WTC11 (cell line): Measurements from ENCODE around the gene NDUFB8. TPM values are rescaled to one million over a fixed set of nuclear protein-coding genes. Genes with fewer than 3 reads are reported as not detected.

Experiments used
- ATAC-seq: fragments of 200-7000 bp; cut with Tn5 transposase; 2 replicates; pipeline ENCODE4 v1.10.0; 2021; ENCODE audit warnings: mild to moderate bottlenecking, moderate library complexity
- CTCF ChIA-PET: fragments of 300-600 bp; sonication (Branson Sonifier 250); formaldehyde crosslinking; loops from one replicate; lab custom pipeline; 2021; ENCODE audit warnings: antibody characterized with exemption; lab: Charles Lee
- POLR2A ChIA-PET: fragments of 350-600 bp; sonication (Branson Sonifier 250); formaldehyde crosslinking; loops from one replicate; lab custom pipeline; 2021; ENCODE audit warnings: antibody characterized with exemption; lab: Charles Lee
- DNase-seq: peaks from one replicate; pipeline ENCODE4 v3.0.0; 2021; ENCODE audit warnings: low spot score
- H3K27ac Mint-ChIP-seq: 2 replicates; pipeline ENCODE4 v1.8.0; 2021; ENCODE audit warnings: mixed read lengths
- H3K27me3 Mint-ChIP-seq: 2 replicates; pipeline ENCODE4 v1.8.0; 2021; ENCODE audit warnings: low read depth, mild to moderate bottlenecking, moderate library complexity, mixed read lengths
- H3K36me3 Mint-ChIP-seq: 2 replicates; pipeline ENCODE4 v1.8.0; 2021; ENCODE audit warnings: mixed read lengths
- H3K4me1 Mint-ChIP-seq: 2 replicates; pipeline ENCODE4 v1.8.0; 2022; ENCODE audit warnings: mixed read lengths
- H3K4me3 Mint-ChIP-seq: 2 replicates; pipeline ENCODE4 v1.8.0; 2021; ENCODE audit warnings: mild to moderate bottlenecking, moderate library complexity, mixed read lengths
- H3K9me3 Mint-ChIP-seq: 2 replicates; pipeline ENCODE4 v1.8.0; 2021; ENCODE audit warnings: mixed read lengths
- CBFB ChIP-seq: sonication (generic); formaldehyde crosslinking; IDR thresholded peaks from 2 replicates; pipeline ENCODE4 v1.8.1; 2022; ENCODE audit warnings: mild to moderate bottlenecking, low read depth, missing genetic modification reagents
- CDX4 ChIP-seq: fragments of 250-450 bp; sonication (Bioruptor Pico); IDR thresholded peaks from 2 replicates; pipeline ENCODE4 v1.9.0; 2021; ENCODE audit warnings: moderate library complexity, mild to moderate bottlenecking, inconsistent platforms, borderline replicate concordance
- CREM ChIP-seq: sonication (generic); formaldehyde crosslinking; IDR thresholded peaks from 2 replicates; pipeline ENCODE4 v1.8.1; 2022; ENCODE audit warnings: mild to moderate bottlenecking, missing genetic modification reagents, moderate library complexity
- CTCF ChIP-seq: fragments of 200-600 bp; IDR thresholded peaks from 2 replicates; pipeline ENCODE4 v1.8.0; 2022; ENCODE audit warnings: antibody characterized with exemption
- ETV6 ChIP-seq: sonication (generic); formaldehyde crosslinking; IDR thresholded peaks from 2 replicates; pipeline ENCODE4 v1.8.1; 2022; ENCODE audit warnings: mild to moderate bottlenecking, missing genetic modification reagents
- FOXP1 ChIP-seq: sonication (generic); formaldehyde crosslinking; IDR thresholded peaks from 2 replicates; pipeline ENCODE4 v1.8.0; 2022; ENCODE audit warnings: missing genetic modification reagents, mild to moderate bottlenecking, moderate library complexity, borderline replicate concordance
- GRHL2 ChIP-seq: fragments of 250-450 bp; sonication (Bioruptor Pico); IDR thresholded peaks from 2 replicates; pipeline ENCODE4 v1.8.0; 2022; ENCODE audit warnings: mild to moderate bottlenecking, moderate library complexity; ENCODE audit not compliant: insufficient replicate concordance, severe bottlenecking
- IRF2 ChIP-seq: sonication (generic); formaldehyde crosslinking; IDR thresholded peaks from 2 replicates; pipeline ENCODE4 v1.8.0; 2022; ENCODE audit warnings: low read depth, missing genetic modification reagents, borderline replicate concordance
- OVOL2 ChIP-seq: fragments of 250-450 bp; sonication (Bioruptor Pico); IDR thresholded peaks from 2 replicates; pipeline ENCODE4 v1.9.0; 2021; ENCODE audit warnings: mild to moderate bottlenecking, borderline replicate concordance
- PRRX2 ChIP-seq: fragments of 250-450 bp; sonication (Bioruptor Pico); IDR thresholded peaks from 2 replicates; pipeline ENCODE4 v1.8.0; 2021; ENCODE audit warnings: mild to moderate bottlenecking
- RORB ChIP-seq: fragments of 250-450 bp; sonication (Bioruptor Pico); IDR thresholded peaks from 2 replicates; pipeline ENCODE4 v1.9.0; 2021; ENCODE audit warnings: mild to moderate bottlenecking
- SMAD3 ChIP-seq: sonication (generic); formaldehyde crosslinking; IDR thresholded peaks from 2 replicates; pipeline ENCODE4 v1.8.0; 2022; ENCODE audit warnings: missing genetic modification reagents, mild to moderate bottlenecking, borderline replicate concordance
- SMAD4 ChIP-seq: sonication (generic); formaldehyde crosslinking; IDR thresholded peaks from 2 replicates; pipeline ENCODE4 v1.8.0; 2022; ENCODE audit warnings: mild to moderate bottlenecking, missing genetic modification reagents
- ZNF281 ChIP-seq: sonication (generic); formaldehyde crosslinking; IDR thresholded peaks from 2 replicates; pipeline ENCODE4 v1.8.0; 2023; ENCODE audit warnings: mild to moderate bottlenecking, missing genetic modification reagents
- ZNF416 ChIP-seq: fragments of 250-450 bp; sonication (Bioruptor Pico); IDR thresholded peaks from 2 replicates; pipeline ENCODE4 v1.9.0; 2021; ENCODE audit warnings: mild to moderate bottlenecking, inconsistent platforms
- ZNF423 ChIP-seq: fragments of 250-450 bp; sonication (Bioruptor Pico); IDR thresholded peaks from 2 replicates; pipeline ENCODE4 v2.1.2; 2022; ENCODE audit warnings: mild to moderate bottlenecking, moderate library complexity
- ZNF671 ChIP-seq: fragments of 250-450 bp; sonication (Bioruptor Pico); IDR thresholded peaks from 2 replicates; pipeline ENCODE4 v1.8.0; 2021; ENCODE audit warnings: mild to moderate bottlenecking
- total RNA-seq: library from RNA; stranded (reverse); gene quantifications from 3 replicates; pipeline ENCODE4 v1.2.3, GENCODE V29; 2021
- TF ChIP-seq, protein P1 (sequence below): fragments of 250-450 bp; sonication (Bioruptor Pico); IDR thresholded peaks from 2 replicates; pipeline ENCODE4 v2.1.2; 2022; ENCODE audit warnings: mild to moderate bottlenecking, moderate library complexity
- TF ChIP-seq, protein P2 (sequence below): sonication (generic); formaldehyde crosslinking; IDR thresholded peaks from 2 replicates; pipeline ENCODE4 v1.8.0; 2022; ENCODE audit warnings: mild to moderate bottlenecking, missing genetic modification reagents
- TF ChIP-seq, protein P3 (sequence below): sonication (generic); formaldehyde crosslinking; IDR thresholded peaks from 2 replicates; pipeline ENCODE4 v1.8.1; 2023; ENCODE audit warnings: mild to moderate bottlenecking, missing genetic modification reagents

The NDUFB8 gene
- total RNA-seq, 1 experiment from 2014 or later, result 206 TPM

DNA sequence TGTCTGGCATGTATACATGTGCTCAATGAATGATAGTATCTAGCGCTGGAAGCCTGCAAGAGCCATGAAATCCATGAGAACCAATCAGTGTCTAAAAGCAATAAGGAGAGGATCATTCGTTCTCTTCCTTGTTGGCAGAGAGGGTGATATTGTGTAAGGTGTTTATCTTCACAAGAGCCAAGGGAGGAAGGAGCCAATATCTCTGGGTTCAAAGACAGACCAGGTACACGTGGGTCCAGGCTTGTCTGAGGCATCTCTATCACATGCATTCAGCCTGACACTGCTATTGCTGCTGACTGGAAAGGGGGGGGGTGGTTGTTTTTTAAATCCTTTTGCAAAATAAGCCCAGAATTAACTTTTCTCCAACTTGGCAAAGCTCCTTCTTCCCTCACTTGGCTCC, 14.1 kb downstream of the NDUFB8 start (continued):
- TF ChIP-seq CTCF (no peak), ZNF281 (CRISPR knock-in tag) (no peak), IRF2 (no peak), PRRX2 (CRISPR knock-in tag) (no peak), CREM (CRISPR knock-in tag) (no peak), ZNF671 (CRISPR knock-in tag) (no peak)
- TF ChIP-seq, protein P1, sequence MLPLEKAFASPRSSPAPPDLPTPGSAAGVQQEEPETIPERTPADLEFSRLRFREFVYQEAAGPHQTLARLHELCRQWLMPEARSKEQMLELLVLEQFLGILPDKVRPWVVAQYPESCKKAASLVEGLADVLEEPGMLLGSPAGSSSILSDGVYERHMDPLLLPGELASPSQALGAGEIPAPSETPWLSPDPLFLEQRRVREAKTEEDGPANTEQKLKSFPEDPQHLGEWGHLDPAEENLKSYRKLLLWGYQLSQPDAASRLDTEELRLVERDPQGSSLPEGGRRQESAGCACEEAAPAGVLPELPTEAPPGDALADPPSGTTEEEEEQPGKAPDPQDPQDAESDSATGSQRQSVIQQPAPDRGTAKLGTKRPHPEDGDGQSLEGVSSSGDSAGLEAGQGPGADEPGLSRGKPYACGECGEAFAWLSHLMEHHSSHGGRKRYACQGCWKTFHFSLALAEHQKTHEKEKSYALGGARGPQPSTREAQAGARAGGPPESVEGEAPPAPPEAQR (CRISPR knock-in tag), result no peak

- no peak for DNase-seq
- H3K4me3 Mint-ChIP-seq, result no peak overlapping the region
- H3K36me3 Mint-ChIP-seq, result no peaks in the 10 kb centered on the region
- POLR2A ChIA-PET, result interaction anchor here (0.6 kb wide), 1 partner anchor 96 kb away, joined by 5 read pairs; no protein-coding TSS in a partner anchor
- 0 out of 2 replicates have a peak, but pooled peaks have one; percentile 33 for ATAC-seq
- TF ChIP-seq RORB, result no peak
- TF ChIP-seq, protein P2, sequence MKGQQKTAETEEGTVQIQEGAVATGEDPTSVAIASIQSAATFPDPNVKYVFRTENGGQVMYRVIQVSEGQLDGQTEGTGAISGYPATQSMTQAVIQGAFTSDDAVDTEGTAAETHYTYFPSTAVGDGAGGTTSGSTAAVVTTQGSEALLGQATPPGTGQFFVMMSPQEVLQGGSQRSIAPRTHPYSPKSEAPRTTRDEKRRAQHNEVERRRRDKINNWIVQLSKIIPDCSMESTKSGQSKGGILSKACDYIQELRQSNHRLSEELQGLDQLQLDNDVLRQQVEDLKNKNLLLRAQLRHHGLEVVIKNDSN (CRISPR knock-in tag), result no peak
- no peak for TF ChIP-seq FOXP1
- TF ChIP-seq, protein P3, sequence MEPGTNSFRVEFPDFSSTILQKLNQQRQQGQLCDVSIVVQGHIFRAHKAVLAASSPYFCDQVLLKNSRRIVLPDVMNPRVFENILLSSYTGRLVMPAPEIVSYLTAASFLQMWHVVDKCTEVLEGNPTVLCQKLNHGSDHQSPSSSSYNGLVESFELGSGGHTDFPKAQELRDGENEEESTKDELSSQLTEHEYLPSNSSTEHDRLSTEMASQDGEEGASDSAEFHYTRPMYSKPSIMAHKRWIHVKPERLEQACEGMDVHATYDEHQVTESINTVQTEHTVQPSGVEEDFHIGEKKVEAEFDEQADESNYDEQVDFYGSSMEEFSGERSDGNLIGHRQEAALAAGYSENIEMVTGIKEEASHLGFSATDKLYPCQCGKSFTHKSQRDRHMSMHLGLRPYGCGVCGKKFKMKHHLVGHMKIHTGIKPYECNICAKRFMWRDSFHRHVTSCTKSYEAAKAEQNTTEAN (CRISPR knock-in tag), result no peak
- no peak for TF ChIP-seq CDX4
- TF ChIP-seq ZNF416 (CRISPR knock-in tag), result no peak
- TF ChIP-seq OVOL2 (CRISPR knock-in tag), result no peak
- no peak for TF ChIP-seq ZNF423 (CRISPR knock-in tag)
- no peak for TF ChIP-seq SMAD3 (CRISPR knock-in tag)
- no peak for TF ChIP-seq ETV6
- no peak for TF ChIP-seq GRHL2
- no peak for TF ChIP-seq SMAD4
- TF ChIP-seq CBFB (CRISPR knock-in tag), result no peak
- H3K4me1 Mint-ChIP-seq, result peaks cover 6% of the 10 kb centered on the region; the same call in 1 of the 2 replicates
- CTCF ChIA-PET, result interaction anchor here (1.3 to 5.9 kb wide), 5 partner anchors 8 to 77 kb away, joined by 4 to 96 read pairs (median 10); partner anchors contain the start of genes HIF1AN and SEC31B
- no peaks in the 10 kb centered on the region for H3K9me3 Mint-ChIP-seq
- H3K27ac Mint-ChIP-seq, result no peak overlapping the region
- H3K27me3 Mint-ChIP-seq, result peaks cover 44% of the 10 kb centered on the region
Measured at GRCh38 chr10:100510533-100511308, 18.9 kb downstream of the NDUFB8 start.
